Fibroblast of lung (primary cell): ENCODE data around the gene CDK1.

Source experiments
- CTCF ChIP-seq, 2 donors: IDR thresholded peaks in 1 of 2; conservative IDR thresholded peaks in 1 of 2; 1 replicate in 1 of 2; 2 replicates in 1 of 2; pipeline ENCODE4 v1.5.1; 2011 to 2012; ENCODE audit warnings: low read length in 2 of 2, control low read depth in 1 of 2, inconsistent platforms in 1 of 2, low read depth in 1 of 2, mild to moderate bottlenecking in 1 of 2
- EZH2 ChIP-seq: IDR thresholded peaks from 2 replicates; pipeline ENCODE4 v1.5.1; 2012; ENCODE audit warnings: low read length, control low read depth, mild to moderate bottlenecking; ENCODE audit errors: missing control alignments

GRCh38 chr10:60827791-60828488 lies 49.7 kb downstream of the CDK1 start:
- TF ChIP-seq CTCF (conservative IDR thresholded peaks at IDR 0.05 in 1 of 2, IDR thresholded peaks at IDR 0.05 in 1 of 2; ENCODE audit: low read depth in 1 of 2, low read length in 2 of 2) (no peak), EZH2 (no peak)
